SU-DHL-6 (cell line): ENCODE results near the gene OXGR1.

Source experiments
- H2AFZ ChIP-seq: fragments of 200-600 bp; sonication (generic); 2 replicates; pipeline ENCODE4 v1.6.1; 2014; ENCODE audit warnings: low read depth, mild to moderate bottlenecking, moderate library complexity, mixed read lengths, antibody characterized with exemption, low read length; ENCODE audit not compliant: severe bottlenecking
- H3F3A ChIP-seq: fragments of 200-600 bp; shearing (Covaris generic); 2 replicates; pipeline ENCODE4 v1.6.0; 2016; ENCODE audit warnings: antibody characterized with exemption, mild to moderate bottlenecking; ENCODE audit not compliant: insufficient read depth
- H3K27ac ChIP-seq: fragments of 200-600 bp; sonication (generic); 2 replicates; pipeline ENCODE4 v1.5.1; 2016; ENCODE audit warnings: low read depth, mild to moderate bottlenecking, low read length, moderate library complexity, mixed read lengths
- H3K27me3 ChIP-seq: fragments of 200-600 bp; sonication (generic), shearing (Covaris generic); 2 replicates; pipeline ENCODE4 v1.6.0; 2014; ENCODE audit warnings: mild to moderate bottlenecking, low read length
- H3K36me3 ChIP-seq: fragments of 200-600 bp; sonication (generic); 2 replicates; pipeline ENCODE4 v1.6.1; 2014; ENCODE audit warnings: mild to moderate bottlenecking, low read length, mixed read lengths
- H3K4me2 ChIP-seq: fragments of 300-600, 200-600 bp; shearing (Covaris generic), sonication (generic); 2 replicates; pipeline ENCODE4 v1.6.0; 2014; ENCODE audit warnings: low read length, low read depth, mild to moderate bottlenecking; ENCODE audit not compliant: poor library complexity, severe bottlenecking
- H3K4me3 ChIP-seq: fragments of 200-600 bp; sonication (generic); 2 replicates; pipeline ENCODE4 v1.5.1; 2014; ENCODE audit warnings: antibody characterized with exemption, low read length, mild to moderate bottlenecking, mixed read lengths; ENCODE audit not compliant: insufficient read depth, poor library complexity, severe bottlenecking
- H3K79me2 ChIP-seq: fragments of 200-600 bp; sonication (generic); 2 replicates; pipeline ENCODE4 v1.6.1; 2014; ENCODE audit warnings: mild to moderate bottlenecking, low read length, moderate library complexity; ENCODE audit not compliant: insufficient read depth
- H3K9ac ChIP-seq: fragments of 200-600 bp; sonication (generic); 2 replicates; pipeline ENCODE4 v1.7.0; 2014; ENCODE audit warnings: mild to moderate bottlenecking, low read length
- H3K9me2 ChIP-seq: fragments of 200-600 bp; sonication (generic); replicated peaks from 2 replicates; pipeline ENCODE4 v1.6.1; 2014; ENCODE audit warnings: low read length; ENCODE audit not compliant: insufficient read depth
- H3K9me3 ChIP-seq: fragments of 200-600 bp; sonication (generic); 2 replicates; pipeline ENCODE4 v1.6.1; 2014; ENCODE audit warnings: low read length, mixed read lengths; ENCODE audit not compliant: insufficient read depth
- H4K20me1 ChIP-seq: fragments of 200-600 bp; sonication (generic); 2 replicates; pipeline ENCODE4 v1.6.1; 2014; ENCODE audit warnings: low read depth, mild to moderate bottlenecking, antibody characterized with exemption, low read length, moderate library complexity, mixed read lengths
- CTCF ChIP-seq: fragments of 200-600 bp; sonication (generic); IDR thresholded peaks from one replicate; pipeline ENCODE4 v1.5.1; 2017; ENCODE audit warnings: antibody characterized with exemption, mild to moderate bottlenecking, low read length, moderate library complexity; ENCODE audit not compliant: insufficient read depth, poor library complexity, severe bottlenecking
- EZH2phosphoT487 ChIP-seq: fragments of 200-600 bp; sonication (generic), shearing (Covaris generic); conservative IDR thresholded peaks from 2 replicates; pipeline ENCODE4 v1.6.1; 2018; ENCODE audit warnings: mild to moderate bottlenecking, antibody characterized with exemption, low read length, moderate library complexity, mixed read lengths

Gene OXGR1

DNA sequence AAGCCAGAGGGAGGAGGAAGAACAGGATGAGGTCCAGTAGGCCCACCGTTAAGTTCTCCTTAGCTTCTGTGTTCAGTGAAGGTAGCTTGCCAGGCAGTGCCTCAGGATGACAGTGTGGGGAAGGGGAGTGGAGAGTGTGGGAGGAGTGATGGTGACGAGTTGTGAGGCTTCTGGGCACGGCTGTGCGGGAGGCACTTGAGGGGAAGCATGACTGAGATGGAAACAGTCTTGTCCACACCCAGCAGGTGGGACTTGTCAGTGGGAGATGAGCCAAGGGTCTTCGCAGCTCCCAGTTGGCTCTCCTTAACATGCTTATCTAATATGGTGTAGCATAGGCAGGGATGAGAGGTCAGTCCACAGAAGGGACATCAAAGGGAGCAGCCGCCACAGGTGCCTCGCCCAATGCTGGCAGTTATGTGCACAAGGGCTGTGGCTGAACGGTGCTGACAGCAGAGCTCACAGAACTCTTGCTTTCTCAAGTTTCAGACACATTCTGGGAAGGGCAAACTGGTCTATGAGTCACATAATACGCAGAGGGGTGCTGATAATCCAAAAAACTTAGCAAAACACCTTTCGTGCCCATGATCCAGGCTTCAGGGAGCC, 47.5 kb downstream of the OXGR1 start:
- Histone ChIP-seq H3K9me2 (no peaks in the 10 kb centered on the region), H3K36me3 (no peaks in the 10 kb centered on the region), H3K27me3 (no peaks in the 10 kb centered on the region), H3F3A (no peaks in the 10 kb centered on the region), H3K79me2 (no peaks in the 10 kb centered on the region), H3K4me3 (no peak overlapping the region), H3K9ac (no peak overlapping the region), H4K20me1 (no peaks in the 10 kb centered on the region), H3K4me2 (no peak overlapping the region), H3K9me3 (no peaks in the 10 kb centered on the region), H2AFZ (no peak overlapping the region), H3K27ac (no peak overlapping the region)
- no peak for TF ChIP-seq EZH2phosphoT487
- TF ChIP-seq CTCF = no peak

DNA sequence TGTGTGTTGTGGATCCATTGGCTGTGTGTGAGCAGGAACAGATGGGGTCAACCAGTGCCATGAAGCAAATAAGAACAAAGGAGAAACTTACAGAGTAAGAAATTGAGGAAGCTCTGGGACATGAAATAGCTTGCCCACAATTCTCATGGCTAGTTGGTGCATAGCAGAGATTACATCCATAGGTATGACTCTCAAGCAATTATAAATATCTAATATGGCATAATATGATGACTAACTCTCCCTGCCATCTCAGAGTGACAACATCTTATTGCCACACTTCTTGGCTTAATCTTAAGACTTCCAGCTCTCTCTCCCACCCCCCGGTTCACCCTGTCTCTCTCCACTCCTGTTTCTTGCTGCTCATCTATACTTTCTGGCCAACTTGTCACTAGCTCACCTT, 53.3 kb downstream of the OXGR1 start:
- no peak for TF ChIP-seq EZH2phosphoT487
- TF ChIP-seq CTCF = no peak
- no peak overlapping the region for H2AFZ ChIP-seq

GRCh38 chr13:96935901-96936300, 58.4 kb downstream of the OXGR1 start:
- Histone ChIP-seq H3K9me2 (no peaks in the 10 kb centered on the region), H3K9ac (no peak overlapping the region), H3K36me3 (no peaks in the 10 kb centered on the region), H3K27me3 (no peaks in the 10 kb centered on the region), H3K4me3 (no peak overlapping the region), H3F3A (no peaks in the 10 kb centered on the region), H3K4me2 (no peak overlapping the region), H2AFZ (no peak overlapping the region), H3K79me2 (no peaks in the 10 kb centered on the region), H3K9me3 (no peaks in the 10 kb centered on the region), H3K27ac (no peak overlapping the region), H4K20me1 (no peaks in the 10 kb centered on the region)
- TF ChIP-seq CTCF = no peak
- no peak for TF ChIP-seq EZH2phosphoT487

More for the DNA sequence above, 53.3 kb downstream of the OXGR1 start:
- H3K36me3 ChIP-seq = no peaks in the 10 kb centered on the region
- no peak overlapping the region for H3K4me3 ChIP-seq
- H3K4me2 ChIP-seq = no peak overlapping the region
- H3K27me3 ChIP-seq = no peaks in the 10 kb centered on the region
- H3K9me2 ChIP-seq = no peaks in the 10 kb centered on the region
- no peaks in the 10 kb centered on the region for H3K79me2 ChIP-seq
- no peaks in the 10 kb centered on the region for H3F3A ChIP-seq
- no peak overlapping the region for H3K9ac ChIP-seq
- no peaks in the 10 kb centered on the region for H3K9me3 ChIP-seq
- H3K27ac ChIP-seq = no peak overlapping the region
- no peaks in the 10 kb centered on the region for H4K20me1 ChIP-seq
